NCI-H748 (cell line): Measurements from ENCODE around the gene RBFOX1.

Experiments
- DNase-seq: peaks from one replicate; lab custom pipeline; 2025; ENCODE audit not compliant: unreplicated experiment; lab: John Stamatoyannopoulos, UW

The RBFOX1 gene

DNA sequence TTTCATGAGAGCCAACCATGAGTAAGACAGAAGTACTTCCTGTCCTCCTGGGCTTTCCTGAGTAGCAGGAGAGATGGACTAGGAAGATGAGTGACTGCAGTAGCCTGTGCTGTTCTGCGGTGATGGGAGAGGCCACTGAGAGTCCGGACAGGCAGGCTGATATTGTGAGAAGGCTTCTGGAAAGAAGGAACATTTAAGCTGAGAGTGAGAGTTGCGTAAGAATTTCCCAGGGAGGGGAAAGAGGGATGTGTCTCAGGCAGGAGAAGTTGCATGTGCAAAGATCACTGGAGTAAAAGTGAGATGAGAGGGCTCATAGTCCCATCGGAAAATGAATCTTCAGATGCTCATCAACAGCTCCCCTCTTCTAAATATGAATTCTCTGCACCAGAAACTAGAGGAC is 258.3 kb downstream of the RBFOX1 start:
- no peak for DNase-seq

DNA sequence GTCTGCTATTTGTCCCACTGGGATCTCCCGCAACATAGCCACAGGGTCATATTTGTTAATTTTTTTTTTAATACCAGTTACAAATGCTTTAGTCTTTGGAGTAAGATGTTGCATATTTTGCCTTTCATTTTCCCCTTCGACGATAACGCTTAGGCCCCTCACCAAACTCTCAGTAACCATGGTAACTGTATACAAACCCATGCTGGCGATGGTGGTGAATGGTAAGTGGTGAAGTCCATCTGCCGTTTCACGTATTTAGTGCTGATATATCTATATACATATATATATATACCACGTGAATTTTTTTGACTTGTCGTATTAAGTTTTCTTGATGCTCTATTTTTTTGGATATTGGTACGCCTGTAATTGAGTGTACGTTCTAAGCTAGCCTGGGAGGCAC is 263.7 kb downstream of the RBFOX1 start:
- no peak for DNase-seq

- DNase-seq = peak; percentile 47
These were observed 265.0 kb downstream of the RBFOX1 start for GRCh38 chr16:7597677-7598076.

DNA sequence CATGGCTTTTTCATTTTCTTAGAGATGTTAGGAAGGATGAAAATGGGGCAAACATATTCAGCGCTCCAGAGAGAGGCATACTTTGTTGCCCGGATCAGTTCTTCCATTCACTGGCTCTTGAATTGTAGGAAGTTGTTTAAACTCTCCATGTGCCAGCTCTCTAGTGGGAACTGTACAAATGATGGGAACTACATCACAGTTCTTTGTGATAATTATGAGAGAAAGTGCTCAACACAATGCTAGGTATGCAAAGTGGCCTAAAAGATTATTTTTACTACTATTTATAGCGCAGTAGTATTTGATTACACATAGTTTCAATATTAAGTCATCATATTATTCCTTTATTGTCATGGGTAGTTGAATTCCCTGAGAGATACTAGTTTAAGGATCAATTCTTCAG is 268.5 kb downstream of the RBFOX1 start:
- no peak for DNase-seq

- DNase-seq = no peak
These were observed 269.8 kb downstream of the RBFOX1 start for GRCh38 chr16:7602291-7602950.

- no peak for DNase-seq
These were observed 273.2 kb downstream of the RBFOX1 start for GRCh38 chr16:7605812-7606211.

GRCh38 chr16:7612671-7613070 is 280.0 kb downstream of the RBFOX1 start:
- DNase-seq = no peak

DNA sequence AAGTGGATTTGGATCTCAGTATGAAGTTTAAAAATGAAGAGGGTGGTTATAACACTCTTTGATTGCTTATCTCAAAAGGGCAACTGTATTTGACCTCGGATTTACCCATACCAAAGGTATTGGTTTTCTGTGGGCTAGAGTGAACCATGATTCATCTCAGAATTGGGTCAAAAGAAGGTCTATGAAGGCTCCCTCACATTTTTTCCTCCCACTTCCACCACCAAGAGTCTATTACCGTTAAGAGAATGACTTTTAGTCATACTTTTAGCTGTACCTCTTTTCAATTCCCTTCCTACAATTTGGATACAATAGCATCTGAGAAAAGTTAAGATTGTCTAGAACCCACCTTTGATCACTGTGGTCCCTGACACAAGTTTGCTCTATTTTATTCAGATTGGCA is 280.9 kb downstream of the RBFOX1 start:
- DNase-seq = no peak

- DNase-seq = no peak
These were observed 281.6 kb downstream of the RBFOX1 start for GRCh38 chr16:7614021-7614795.

- no peak for DNase-seq
These were observed 282.9 kb downstream of the RBFOX1 start for GRCh38 chr16:7615565-7615964.

DNA sequence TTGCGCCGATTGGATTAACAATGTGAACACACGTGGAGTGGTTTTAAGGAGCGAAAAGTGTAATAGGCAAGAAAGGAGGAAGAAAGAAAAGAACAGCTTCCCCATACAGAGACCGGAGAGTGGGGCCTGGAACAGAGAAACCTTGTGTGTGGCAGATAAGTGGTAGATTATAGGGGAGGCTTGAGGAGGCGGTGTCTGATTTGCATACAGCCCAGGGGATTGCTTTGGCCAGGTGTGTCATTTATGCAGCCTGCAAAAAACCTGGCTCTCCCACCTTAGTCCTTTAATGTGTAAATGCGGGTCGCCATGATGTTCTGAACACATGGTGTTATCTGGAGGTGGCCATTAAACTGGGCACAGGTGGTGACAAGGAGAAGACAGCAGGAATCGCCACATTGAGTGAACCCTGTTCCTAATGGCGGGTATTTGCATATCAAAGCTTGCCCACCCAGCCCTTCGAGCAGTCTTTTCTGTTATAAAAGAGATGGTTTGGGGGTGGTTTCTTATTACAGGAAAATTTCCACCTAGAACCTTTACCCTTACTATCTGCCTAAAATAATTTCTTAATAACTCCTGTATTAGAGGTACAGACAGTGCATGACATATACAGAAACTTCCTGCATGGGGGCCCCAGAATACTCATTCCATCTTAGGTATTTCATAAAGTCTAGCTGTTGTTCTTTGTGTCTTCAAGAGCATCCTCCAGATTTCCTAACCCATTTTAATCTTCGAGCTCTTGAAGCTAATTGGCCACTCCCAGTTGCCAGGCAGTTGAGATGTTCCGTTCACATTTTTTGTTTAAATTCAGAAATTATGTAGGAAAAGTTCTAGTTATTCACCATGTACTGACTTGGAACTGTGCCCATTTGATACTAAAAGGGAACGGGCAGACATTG is 292.5 kb downstream of the RBFOX1 start:
- no peak for DNase-seq

DNA sequence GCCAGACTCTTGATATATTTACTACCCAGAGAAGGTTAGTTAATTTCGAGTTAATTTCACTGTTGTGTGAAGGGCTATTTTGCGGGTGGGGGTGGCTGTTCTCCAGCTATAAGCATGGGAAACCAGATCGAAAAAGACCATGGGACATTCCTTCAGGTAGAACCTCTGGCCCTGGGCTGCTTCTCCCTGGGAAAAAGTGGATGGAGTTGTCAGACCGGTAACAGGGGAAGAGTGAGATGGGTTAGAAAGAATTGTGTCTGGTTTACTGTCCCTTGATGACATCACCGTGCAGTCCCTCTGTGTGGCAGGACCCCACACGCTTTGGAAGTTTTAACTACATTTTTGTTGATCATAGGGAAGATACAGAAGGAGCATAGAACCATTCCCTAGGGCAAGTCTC is 296.3 kb downstream of the RBFOX1 start:
- DNase-seq = no peak

GRCh38 chr16:7629571-7629970 is 296.9 kb downstream of the RBFOX1 start:
- no peak for DNase-seq

GRCh38 chr16:7637446-7637845 is 304.8 kb downstream of the RBFOX1 start:
- no peak for DNase-seq

GRCh38 chr16:7638306-7638705 is 305.7 kb downstream of the RBFOX1 start:
- DNase-seq = no peak

DNA sequence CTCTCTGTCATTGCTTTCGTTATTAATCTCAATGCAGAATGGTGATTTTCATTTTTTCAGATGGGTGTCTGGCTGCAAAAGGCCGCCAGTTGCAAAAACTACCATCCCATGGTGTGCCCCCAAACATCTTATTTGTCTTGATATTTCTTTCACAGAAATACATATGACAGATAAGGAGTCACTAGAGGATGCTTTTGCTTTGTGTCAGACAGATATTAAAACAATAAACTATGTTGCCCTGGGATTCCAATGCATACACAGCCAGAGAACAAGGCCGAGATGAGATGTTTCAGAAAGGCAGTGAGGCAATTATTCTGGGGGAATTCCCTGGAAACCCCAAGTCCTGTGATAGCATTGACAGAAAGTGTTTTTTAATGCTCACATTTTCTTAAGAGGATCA is 307.7 kb downstream of the RBFOX1 start:
- DNase-seq = no peak

- DNase-seq = peak; percentile 45
These were observed 311.5 kb downstream of the RBFOX1 start for GRCh38 chr16:7644176-7644575.

GRCh38 chr16:7644811-7645210 is 312.2 kb downstream of the RBFOX1 start:
- DNase-seq = no peak

GRCh38 chr16:7646821-7647500 is 314.3 kb downstream of the RBFOX1 start:
- no peak for DNase-seq

DNA sequence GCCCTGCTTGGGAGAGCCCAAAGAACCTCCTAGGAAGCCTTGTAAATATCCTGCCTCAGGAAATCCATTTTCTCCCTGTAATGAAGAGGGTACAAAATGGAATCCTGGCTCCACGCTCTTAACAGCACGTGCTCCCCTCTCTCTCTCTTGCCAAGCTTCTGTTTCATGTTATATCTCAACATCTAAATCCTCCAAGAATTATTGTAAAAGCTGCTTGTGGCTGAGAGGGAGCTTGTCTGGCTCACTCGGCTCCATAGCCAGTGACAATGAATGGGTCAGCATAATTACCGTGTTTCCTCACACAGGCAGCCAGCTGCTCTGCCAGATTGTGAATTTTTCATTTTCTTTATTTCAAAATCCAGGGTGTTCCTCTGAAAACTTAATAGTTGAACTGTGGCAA is 317.8 kb downstream of the RBFOX1 start:
- DNase-seq = no peak
